NCI-H1930 (cell line): ENCODE results near the gene ST7.
"Not testable (repeated sequence)": the region's sequence is repeated elsewhere in the genome, so short reads cannot be mapped to it uniquely, and the experiment has no call there.

Experiments
- DNase-seq, 2 experiments: peaks; one replicate each; lab custom pipeline; 2025; lab: John Stamatoyannopoulos, UW

ST7 gene

DNA sequence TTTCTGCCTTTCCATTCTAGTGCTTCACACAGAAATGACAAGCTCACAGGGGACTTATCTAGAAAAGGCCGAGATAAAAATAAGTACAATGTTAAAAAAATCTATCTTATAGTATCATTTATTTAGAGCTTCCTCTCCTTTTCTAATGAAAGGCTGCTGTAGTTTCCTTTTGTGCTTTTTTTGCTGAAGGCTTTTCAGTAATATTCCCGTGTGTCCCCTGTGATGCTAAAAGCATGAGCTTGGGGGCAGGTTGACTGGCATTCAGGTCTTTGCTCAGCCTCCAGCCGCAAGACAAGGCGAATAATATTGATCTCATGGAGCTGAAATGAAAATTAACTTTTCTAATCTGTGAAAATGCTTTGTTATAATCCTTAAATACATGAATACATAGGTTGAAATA is 143.0 kb downstream of the ST7 start:
- DNase-seq: no peak

DNA sequence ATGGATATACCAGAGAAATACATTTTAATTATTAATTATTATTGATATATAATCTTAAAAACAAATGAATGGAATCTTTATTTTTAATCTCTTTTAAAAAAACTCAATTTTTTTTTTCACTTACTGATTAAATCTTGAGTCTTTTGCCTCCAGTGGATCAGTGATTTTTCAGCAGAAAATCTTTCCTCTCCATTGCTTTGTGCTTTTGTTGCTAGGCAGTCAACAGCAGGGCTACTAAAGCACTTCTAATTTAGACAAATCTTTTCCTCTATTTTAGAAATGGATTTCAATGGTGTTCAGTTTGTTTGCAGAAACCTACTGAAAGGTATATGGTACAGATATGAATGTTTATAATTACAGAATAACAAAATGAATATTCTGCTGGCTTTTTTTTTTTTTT is 143.6 kb downstream of the ST7 start:
- no peak for DNase-seq

DNA sequence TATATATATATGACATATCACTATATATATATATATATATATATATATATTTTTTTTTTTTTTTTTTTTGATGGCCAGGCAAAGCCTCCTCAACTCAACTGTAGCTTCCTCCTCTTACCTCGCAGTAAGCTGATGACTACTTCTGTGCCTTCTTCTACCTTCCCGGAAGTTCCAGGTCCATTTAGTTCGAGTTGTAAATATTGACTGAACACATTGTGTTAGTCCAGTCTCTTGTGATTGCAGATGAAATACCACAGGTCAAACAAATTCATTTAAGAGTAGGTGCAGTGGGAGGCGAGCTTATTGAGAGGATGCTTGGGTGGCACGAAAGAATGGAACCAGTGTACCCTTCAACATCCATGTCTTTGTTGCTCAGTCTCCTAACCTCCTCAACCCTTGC is 144.6 kb downstream of the ST7 start:
- no peak for DNase-seq

DNA sequence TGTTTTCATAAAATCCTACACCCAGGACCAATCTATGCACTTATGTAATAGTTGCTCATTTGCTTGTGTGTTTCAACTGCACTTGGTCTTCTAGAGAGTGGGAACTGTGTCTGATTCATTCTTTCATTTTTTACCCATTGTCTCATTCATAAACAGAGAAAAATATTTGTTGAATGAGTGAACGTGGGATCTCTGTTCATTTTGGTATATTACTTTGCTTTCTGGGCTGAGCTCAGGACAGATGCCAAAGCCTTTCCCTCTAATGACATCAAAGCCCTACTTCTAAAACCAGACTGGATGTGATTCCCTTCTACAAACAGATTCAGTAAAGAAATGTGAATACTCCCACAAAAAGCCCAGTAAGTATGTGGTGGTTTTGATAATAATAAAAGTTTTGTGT is 145.2 kb downstream of the ST7 start:
- DNase-seq: no peak

- no peak for DNase-seq
These were observed 147.7 kb downstream of the ST7 start for GRCh38 chr7:117101026-117101425.

DNA sequence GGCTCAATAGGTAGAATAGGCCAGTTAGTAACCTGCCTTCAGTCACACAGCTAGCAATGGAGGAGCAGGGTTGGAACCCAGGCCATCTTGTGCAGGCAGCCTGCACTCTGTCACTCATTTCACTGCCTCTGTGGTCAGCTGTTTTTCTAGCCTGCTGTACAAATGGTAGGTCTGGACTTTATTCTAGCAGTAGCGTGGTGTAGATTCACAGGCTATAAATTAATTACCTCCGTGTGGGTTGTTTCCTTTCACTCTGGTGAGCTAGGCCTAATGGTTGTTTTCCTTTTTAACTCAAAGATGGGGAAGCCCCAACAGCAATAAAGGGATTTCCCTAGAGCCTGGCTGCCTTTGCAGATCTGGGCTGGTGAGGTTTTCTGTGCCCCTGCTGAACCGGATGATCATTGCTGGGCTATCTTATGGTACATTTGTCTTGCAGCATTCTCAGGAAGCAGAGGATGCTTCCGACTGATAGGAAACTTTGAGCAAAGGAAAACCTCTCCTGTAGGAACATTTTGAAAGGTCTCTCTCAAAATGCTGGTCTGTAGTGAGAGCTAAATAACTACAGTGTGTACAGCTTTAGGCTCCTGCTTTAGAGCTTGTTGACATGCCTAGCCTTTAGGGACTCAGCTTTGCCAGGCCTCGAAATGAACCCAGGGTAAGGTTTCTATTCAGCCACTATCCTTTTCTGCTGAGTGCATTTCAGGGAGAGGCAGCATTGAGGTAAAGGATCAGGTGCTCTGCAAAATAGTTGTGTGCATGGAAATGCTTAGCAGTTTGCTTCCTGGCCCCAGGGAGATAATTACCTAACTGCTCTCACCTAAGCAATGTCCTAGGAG is 157.4 kb downstream of the ST7 start:
- DNase-seq: peak in 1 of 2 experiments; percentile 10

DNA sequence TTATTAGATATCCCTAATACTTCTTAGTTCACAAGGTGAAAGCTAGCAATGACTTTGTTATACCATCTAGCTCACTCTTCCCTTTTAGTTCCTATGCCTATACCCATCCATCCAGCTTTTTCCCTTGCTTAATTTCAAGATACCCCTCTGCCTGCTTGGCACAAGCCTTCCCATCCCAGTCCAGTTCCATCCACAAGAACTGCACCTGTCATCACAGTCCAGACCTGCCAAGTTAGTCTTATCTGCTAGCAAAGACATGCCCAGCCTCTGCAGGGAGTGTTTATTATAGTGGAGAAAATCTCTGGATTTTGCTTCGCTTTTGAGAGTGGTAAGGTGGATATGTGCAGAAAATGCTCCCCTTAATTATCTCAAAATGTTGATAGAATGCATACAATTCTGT is 158.2 kb downstream of the ST7 start:
- no peak for DNase-seq

DNA sequence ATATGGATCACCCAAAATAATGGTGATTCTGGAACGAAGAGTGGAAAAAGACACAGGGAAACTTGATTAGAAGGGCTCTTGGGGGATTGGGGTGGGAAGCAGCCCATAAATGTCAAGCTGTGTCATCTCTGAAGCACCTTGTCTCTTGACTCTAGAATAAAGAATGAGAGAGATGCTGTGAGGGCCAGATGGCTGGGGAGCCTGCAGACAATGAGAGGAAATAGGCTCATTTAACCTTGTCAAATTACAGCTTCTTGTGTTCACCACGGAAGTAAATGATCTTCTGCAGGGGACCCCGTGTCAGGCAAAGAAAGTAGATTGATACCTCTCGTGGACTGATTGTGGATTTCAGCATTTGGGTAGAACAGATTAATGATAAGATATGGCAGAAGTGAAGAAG is 159.3 kb downstream of the ST7 start:
- no peak for DNase-seq

GRCh38 chr7:117113871-117114270 is 160.6 kb downstream of the ST7 start:
- no peak for DNase-seq

GRCh38 chr7:117114272-117114671 is 161.0 kb downstream of the ST7 start:
- DNase-seq: no peak

GRCh38 chr7:117116211-117116610 is 162.9 kb downstream of the ST7 start:
- no peak for DNase-seq

- DNase-seq: no peak
These were observed 163.9 kb downstream of the ST7 start for GRCh38 chr7:117117172-117117571.

- DNase-seq: no peak
These were observed 165.4 kb downstream of the ST7 start for GRCh38 chr7:117118579-117119180.

DNA sequence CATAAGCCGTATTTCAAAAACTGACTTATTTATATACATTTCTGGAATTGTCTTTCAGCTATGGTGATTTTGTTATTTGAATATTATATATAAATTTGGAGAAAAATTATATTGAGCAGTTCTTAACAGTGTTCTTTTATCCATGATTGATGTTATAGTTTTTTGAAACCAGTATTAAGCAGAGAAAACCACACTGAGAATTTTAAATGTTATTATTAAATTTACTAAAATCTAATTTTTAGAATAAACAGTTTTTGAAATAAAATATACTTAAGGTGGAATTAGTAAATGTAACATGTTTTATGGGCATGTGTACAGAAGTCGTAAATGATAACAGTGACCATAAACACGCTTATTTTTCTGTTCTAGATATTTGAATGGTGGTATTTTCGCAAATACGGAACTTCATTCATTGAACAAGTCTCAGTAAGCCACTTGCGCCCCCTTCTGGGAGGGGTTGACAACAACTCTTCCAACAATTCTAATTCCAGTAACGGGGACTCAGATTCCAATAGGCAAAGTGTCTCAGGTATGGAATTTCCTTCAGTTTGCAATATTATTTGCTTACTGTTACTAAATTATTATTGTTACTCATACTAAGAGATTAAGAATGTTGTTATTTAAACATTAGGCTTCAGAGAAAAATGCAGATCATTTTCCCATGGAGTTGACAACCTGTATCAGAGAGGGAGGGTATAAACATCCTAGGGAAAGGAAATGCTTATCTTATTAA is 166.1 kb downstream of the ST7 start:
- peak; percentile 46 to 72 for DNase-seq

DNA sequence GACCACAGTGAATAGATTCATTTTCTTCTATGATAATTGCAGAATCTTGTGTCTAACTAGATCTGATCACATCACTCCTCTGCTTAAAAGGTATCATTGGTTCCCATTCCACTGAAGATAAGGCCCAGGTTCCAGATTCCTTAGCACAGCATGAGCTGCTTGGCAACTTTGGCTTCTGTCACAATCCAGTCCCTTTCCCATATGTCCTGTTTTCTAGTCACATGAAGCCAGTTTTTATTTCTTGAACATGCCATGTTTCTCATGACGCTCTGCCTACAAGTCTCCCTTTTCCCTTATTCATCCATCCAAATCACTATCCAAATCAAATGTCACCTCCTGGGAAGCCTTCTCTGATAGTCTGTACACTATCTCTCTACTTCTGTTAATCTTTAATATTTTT is 167.0 kb downstream of the ST7 start:
- not testable (repeated sequence) for DNase-seq

DNA sequence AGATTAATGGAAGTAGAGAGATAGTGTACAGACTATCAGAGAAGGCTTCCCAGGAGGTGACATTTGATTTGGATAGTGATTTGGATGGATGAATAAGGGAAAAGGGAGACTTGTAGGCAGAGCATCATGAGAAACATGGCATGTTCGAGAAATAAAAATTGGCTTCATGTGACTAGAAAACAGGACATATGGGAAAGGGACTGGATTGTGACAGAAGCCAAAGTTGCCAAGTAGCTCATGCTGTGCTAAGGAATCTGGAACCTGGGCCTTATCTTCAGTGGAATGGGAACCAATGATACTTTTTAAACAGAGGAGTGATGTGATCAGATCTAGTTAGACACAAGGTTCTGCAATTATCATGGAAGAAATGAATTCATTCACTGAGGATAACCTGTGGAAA is 168.7 kb downstream of the ST7 start:
- not testable (repeated sequence) for DNase-seq

GRCh38 chr7:117122536-117122935 is 169.2 kb downstream of the ST7 start:
- no peak for DNase-seq

DNA sequence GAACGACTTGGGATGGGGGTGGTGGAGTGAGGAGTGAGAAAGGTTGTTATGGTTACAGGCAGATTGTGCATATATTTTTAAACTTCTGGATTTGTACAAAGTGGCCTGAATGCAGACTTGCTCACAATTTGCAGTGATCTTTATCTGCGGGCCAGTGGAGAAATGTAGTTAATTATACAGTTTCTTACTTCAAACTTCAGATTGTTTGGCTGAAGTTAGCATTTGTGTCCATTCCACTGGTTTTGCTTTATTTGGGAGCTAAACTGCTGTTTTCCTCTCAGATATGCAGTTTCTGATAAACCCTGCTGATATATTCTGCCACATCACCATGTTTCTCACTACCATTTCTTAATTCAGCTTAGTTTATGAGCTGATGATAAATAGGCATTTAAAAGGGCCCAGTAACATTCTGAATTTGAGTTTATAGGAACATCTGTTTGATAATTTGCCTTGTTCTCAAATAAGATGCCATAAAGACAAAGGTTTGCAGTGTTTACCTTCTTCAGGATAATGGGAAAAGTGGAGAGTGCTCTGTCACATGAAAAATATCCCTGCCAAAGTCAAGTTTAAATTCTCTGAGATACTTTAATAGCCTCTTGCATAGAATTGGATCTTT is 170.1 kb downstream of the ST7 start:
- DNase-seq: no peak

GRCh38 chr7:117124591-117125220 is 171.4 kb downstream of the ST7 start:
- peak in 1 of 2 experiments; percentile 6 for DNase-seq

DNA sequence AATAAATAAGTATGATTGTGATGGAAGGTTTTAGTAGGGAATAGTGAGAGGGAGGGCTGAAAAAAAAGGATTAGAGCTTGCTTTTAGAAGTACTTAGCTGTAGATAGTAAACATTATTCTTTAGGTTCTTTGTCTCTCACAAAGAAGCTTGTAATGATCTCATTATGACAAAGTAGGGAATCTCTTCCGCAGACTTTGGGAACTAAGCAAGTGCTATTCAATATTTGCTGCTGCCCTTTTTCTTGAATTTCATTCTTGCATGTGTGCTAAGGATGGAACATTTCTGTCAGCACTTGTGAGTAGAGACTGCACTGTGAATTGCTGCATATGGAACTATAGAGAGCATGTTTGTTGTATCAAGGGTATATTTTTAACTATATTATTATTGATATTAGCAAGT is 173.4 kb downstream of the ST7 start:
- no peak for DNase-seq

DNA sequence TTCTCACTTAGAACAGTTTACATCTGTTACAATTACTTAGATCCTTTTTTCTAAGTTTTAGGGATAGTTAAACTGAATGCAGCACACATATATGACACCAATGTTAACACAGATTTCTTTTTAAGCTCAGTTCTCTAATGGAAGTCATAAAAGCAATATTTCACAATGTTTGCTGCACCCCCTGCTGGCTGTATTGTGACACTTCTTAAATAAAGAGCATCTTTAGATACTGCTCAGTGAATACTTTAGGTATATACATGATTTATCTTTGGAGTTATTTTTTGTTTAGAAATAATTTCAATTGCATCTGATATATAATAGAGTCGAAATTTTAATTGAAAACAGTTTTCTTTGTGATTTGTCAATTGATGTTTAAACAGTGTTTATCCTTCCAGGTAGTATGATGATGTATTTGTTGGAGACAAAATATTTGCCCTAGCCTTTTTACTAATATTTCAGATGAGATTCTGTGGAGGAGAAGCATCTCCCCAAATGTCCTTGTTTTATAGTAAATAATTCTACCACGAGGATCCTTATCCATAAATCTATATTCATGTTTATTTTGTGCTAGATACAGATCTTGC is 174.4 kb downstream of the ST7 start:
- DNase-seq: peak; percentile 19 to 68

- DNase-seq: no peak
These were observed 176.2 kb downstream of the ST7 start for GRCh38 chr7:117129521-117129955.
